H9 (cell line): ENCODE results near the gene TRUB1. TPM values are rescaled to one million over a fixed set of nuclear protein-coding genes. Genes with fewer than 3 reads are reported as not detected.

Source experiments
- DNase-seq: peaks from one replicate; pipeline ENCODE4 v3.0.0-alpha.2; 2017
- H2AFZ ChIP-seq: one replicate; pipeline ENCODE4 v1.6.1; 2013; ENCODE audit warnings: mild to moderate bottlenecking, low read length, control low read depth, moderate library complexity
- H2AK5ac ChIP-seq: 2 replicates; pipeline ENCODE4 v1.6.1; 2013; ENCODE audit warnings: low read length, control low read depth, mixed read lengths; ENCODE audit not compliant: insufficient read length
- H2BK120ac ChIP-seq: one replicate; pipeline ENCODE4 v1.6.1; 2013; ENCODE audit warnings: low read depth, mild to moderate bottlenecking, low read length, control low read depth, inconsistent platforms; ENCODE audit not compliant: poor library complexity, severe bottlenecking
- H2BK12ac ChIP-seq: 2 replicates; pipeline ENCODE4 v1.6.1; 2013; ENCODE audit warnings: low read length, control low read depth, mixed read lengths, low read depth; ENCODE audit not compliant: insufficient read length
- H2BK15ac ChIP-seq: 2 replicates; pipeline ENCODE4 v1.6.1; 2013; ENCODE audit warnings: low read depth, low read length, control low read depth
- H2BK20ac ChIP-seq: one replicate; pipeline ENCODE4 v1.6.1; 2013; ENCODE audit warnings: low read depth, mild to moderate bottlenecking, low read length, control low read depth, inconsistent platforms; ENCODE audit not compliant: poor library complexity, severe bottlenecking
- H2BK5ac ChIP-seq: 2 replicates; pipeline ENCODE4 v1.6.1; 2013; ENCODE audit warnings: low read length, control low read depth, mixed read lengths; ENCODE audit not compliant: insufficient read length
- H3K14ac ChIP-seq: 2 replicates; pipeline ENCODE4 v1.6.1; 2013; ENCODE audit warnings: low read length, control low read depth; ENCODE audit not compliant: insufficient read depth
- H3K18ac ChIP-seq: 2 replicates; pipeline ENCODE4 v1.6.1; 2013; ENCODE audit warnings: low read depth, mild to moderate bottlenecking, mixed read lengths, low read length, control low read depth; ENCODE audit not compliant: insufficient read length
- H3K23ac ChIP-seq: 2 replicates; pipeline ENCODE4 v1.6.1; 2013; ENCODE audit warnings: low read length, control low read depth, mixed read lengths, low read depth; ENCODE audit not compliant: insufficient read length
- H3K23me2 ChIP-seq: 2 replicates; pipeline ENCODE4 v1.6.1; 2013; ENCODE audit warnings: low read depth, mild to moderate bottlenecking, mixed read lengths, low read length, control low read depth; ENCODE audit not compliant: insufficient read length, poor library complexity, severe bottlenecking
- H3K27ac ChIP-seq: 2 replicates; pipeline ENCODE4 v1.5.1; 2013; ENCODE audit warnings: low read length, control low read depth, mixed read lengths, low read depth; ENCODE audit not compliant: insufficient read length
- H3K27me3 ChIP-seq: 2 replicates; pipeline ENCODE4 v1.6.1; 2013; ENCODE audit warnings: low read length, control low read depth, inconsistent platforms; ENCODE audit not compliant: insufficient read depth
- H3K4ac ChIP-seq: 2 replicates; pipeline ENCODE4 v1.6.1; 2013; ENCODE audit warnings: low read depth, mild to moderate bottlenecking, control low read depth, inconsistent platforms, low read length, moderate library complexity
- H3K4me1 ChIP-seq: 2 replicates; pipeline ENCODE4 v1.6.1; 2013; ENCODE audit warnings: low read length, control low read depth, inconsistent platforms; ENCODE audit not compliant: insufficient read depth
- H3K4me2 ChIP-seq: 2 replicates; pipeline ENCODE4 v1.6.1; 2013; ENCODE audit warnings: low read length, control low read depth, mixed read lengths; ENCODE audit not compliant: insufficient read length, insufficient read depth
- H3K56ac ChIP-seq: 2 replicates; pipeline ENCODE4 v1.6.1; 2013; ENCODE audit warnings: low read depth, mild to moderate bottlenecking, mixed read lengths, low read length, control low read depth; ENCODE audit not compliant: insufficient read length
- H3K79me1 ChIP-seq: 2 replicates; pipeline ENCODE4 v1.6.1; 2013; ENCODE audit warnings: low read depth, mild to moderate bottlenecking, moderate library complexity, low read length, control low read depth, inconsistent platforms; ENCODE audit not compliant: insufficient read depth, poor library complexity, severe bottlenecking
- H3K79me2 ChIP-seq: 2 replicates; pipeline ENCODE4 v1.6.1; 2013; ENCODE audit warnings: low read length, control low read depth, inconsistent platforms; ENCODE audit not compliant: insufficient read depth
- H3K9ac ChIP-seq: 2 replicates; pipeline ENCODE4 v1.6.1; 2013; ENCODE audit warnings: low read length, control low read depth, mixed read lengths; ENCODE audit not compliant: insufficient read length; ENCODE audit errors: extremely low read depth
- H3K9me3 ChIP-seq: one replicate; pipeline ENCODE4 v1.6.1; 2013; ENCODE audit warnings: low read depth, low read length, inconsistent platforms; ENCODE audit not compliant: control insufficient read depth
- H3T11ph ChIP-seq: one replicate; pipeline ENCODE4 v1.6.1; 2013; ENCODE audit warnings: mild to moderate bottlenecking, low read length, control low read depth, inconsistent platforms
- H4K20me1 ChIP-seq: one replicate; pipeline ENCODE4 v1.6.1; 2013; ENCODE audit not compliant: control insufficient read depth, insufficient read length, insufficient read depth
- H4K5ac ChIP-seq: 2 replicates; pipeline ENCODE4 v1.6.1; 2013; ENCODE audit warnings: low read depth, mild to moderate bottlenecking, mixed read lengths, low read length, control low read depth; ENCODE audit not compliant: insufficient read length
- H4K8ac ChIP-seq: replicated peaks from 2 replicates; pipeline ENCODE4 v1.6.1; 2013; ENCODE audit warnings: low read length, control low read depth, mixed read lengths, low read depth; ENCODE audit not compliant: insufficient read length
- H4K91ac ChIP-seq: 2 replicates; pipeline ENCODE4 v1.6.1; 2013; ENCODE audit warnings: low read depth, mild to moderate bottlenecking, moderate library complexity, mixed read lengths, low read length, control low read depth; ENCODE audit not compliant: insufficient read length
- H3K27ac Mint-ChIP-seq, 3 experiments: 2 replicates in 2 of 3; 3 replicates in 1 of 3; pipeline ENCODE4 v1.8.0; 2020 to 2021; ENCODE audit warnings: mixed read lengths in 3 of 3, mild to moderate bottlenecking in 1 of 3, moderate library complexity in 1 of 3
- H3K27me3 Mint-ChIP-seq: 2 replicates; pipeline ENCODE4 v1.8.0; 2021; ENCODE audit warnings: low read depth, mild to moderate bottlenecking, moderate library complexity, mixed read lengths
- H3K36me3 Mint-ChIP-seq, 3 experiments: 2 replicates in 2 of 3; 3 replicates in 1 of 3; pipeline ENCODE4 v1.8.0; 2020 to 2021; ENCODE audit warnings: low read depth in 3 of 3, mixed read lengths in 3 of 3; ENCODE audit not compliant: insufficient read depth in 1 of 3
- H3K4me1 Mint-ChIP-seq, 2 experiments: 2 replicates each; pipeline ENCODE4 v1.8.0; 2020; ENCODE audit warnings: mixed read lengths in 2 of 2
- H3K4me3 Mint-ChIP-seq, 2 experiments: 2 replicates in 1 of 2; 3 replicates in 1 of 2; pipeline ENCODE4 v1.8.0; 2020 to 2021; ENCODE audit warnings: mild to moderate bottlenecking in 2 of 2, mixed read lengths in 2 of 2, moderate library complexity in 1 of 2
- H3K9me3 Mint-ChIP-seq, 2 experiments: 2 replicates in 1 of 2; 3 replicates in 1 of 2; pipeline ENCODE4 v1.8.0; 2020; ENCODE audit warnings: mild to moderate bottlenecking in 2 of 2, mixed read lengths in 2 of 2, moderate library complexity in 1 of 2
- CTCF ChIP-seq: fragments of 200-600 bp; sonication (generic); conservative IDR thresholded peaks from 3 replicates; pipeline ENCODE4 v1.8.0; 2021; ENCODE audit warnings: antibody characterized with exemption, mild to moderate bottlenecking
- WGBS: extraction: QIAGEN DNeasy Blood & Tissue Kit; methylation state at CpG from one replicate; pipeline ENCODE4 v1.1.7; 2013; ENCODE audit warnings: missing lambda C conversion rate, low lambda C conversion rate, mixed read lengths; ENCODE audit not compliant: insufficient read length; ENCODE audit errors: extremely low coverage; 5-methylcytosine and 5-hydroxymethylcytosine counted together
- total RNA-seq: library from RNA; stranded (reverse); gene quantifications from 2 replicates; pipeline ENCODE4 v1.2.1, GENCODE V29; 2021

Gene TRUB1
- total RNA-seq, 1 experiment from 2014 or later: 20.6 TPM

GRCh38 chr10:115003396-115003795 lies 65.4 kb downstream of the TRUB1 start:
- Histone ChIP-seq H2AFZ (no peak overlapping the region), H3T11ph (no peak overlapping the region), H3K79me1 (no peaks in the 10 kb centered on the region), H3K4me2 (no peak overlapping the region), H2AK5ac (no peak overlapping the region), H3K9ac (no peak overlapping the region), H3K27ac (no peak overlapping the region), H3K56ac (no peak overlapping the region), H2BK20ac (no peak overlapping the region), H4K5ac (no peak overlapping the region), H3K79me2 (no peaks in the 10 kb centered on the region), H4K8ac (no peak overlapping the region), H2BK120ac (no peak overlapping the region), H2BK5ac (no peak overlapping the region), H4K20me1 (no peaks in the 10 kb centered on the region), H3K23me2 (no peaks in the 10 kb centered on the region), H2BK15ac (no peak overlapping the region), H3K4ac (no peak overlapping the region), H3K27me3 (no peaks in the 10 kb centered on the region), H3K9me3 (no peaks in the 10 kb centered on the region), H3K18ac (no peak overlapping the region), H4K91ac (no peak overlapping the region), H3K14ac (no peak overlapping the region), H3K4me1 (peaks cover 11% of the 10 kb centered on the region; the same call in 1 of the 2 replicates), H3K23ac (no peak overlapping the region), H2BK12ac (no peak overlapping the region)
- Mint-ChIP-seq H3K27ac (peak overlapping the region in 1 of 3 experiments; percentile 45; a peak in 1 of 7 replicates), H3K36me3 (no peaks in the 10 kb centered on the region), H3K4me3 (no peak overlapping the region), H3K27me3 (no peaks in the 10 kb centered on the region), H3K4me1 (peaks cover 18 to 19% of the 10 kb centered on the region in 2 experiments), H3K9me3 (no peaks in the 10 kb centered on the region)
- TF ChIP-seq CTCF: no peak
- WGBS: no CpG with 5 or more reads among the region's 2 CpGs
- DNase-seq: no peak
